RWPE1 (cell line): ENCODE measurements around the gene NXN.
A peak's percentile ranks its signal among the peaks of the same experiment; 100 is the strongest.
"Not testable (repeated sequence)": the region's sequence is repeated elsewhere in the genome, so short reads cannot be mapped to it uniquely, and the experiment has no call there.

Experiments
- CTCF ChIA-PET: fragments of 350-600 bp; sonication (Branson Sonifier 250); formaldehyde crosslinking; extraction: SDS; loops from one replicate; lab custom pipeline; 2021; lab: Yijun Ruan, JAX
- POLR2A ChIA-PET: fragments of 400-600 bp; formaldehyde crosslinking; extraction: SDS; loops from one replicate; lab custom pipeline; 2020; ENCODE audit warnings: antibody characterized with exemption; ENCODE audit not compliant: low non-redundant PET; lab: Yijun Ruan, JAX
- DNase-seq: peaks from one replicate; pipeline ENCODE4 v3.0.0; 2012; ENCODE audit warnings: low spot score
- H3K27ac ChIP-seq: fragments of 450-650 bp; 2 replicates; pipeline ENCODE4 v1.5.1; 2017
- CTCF ChIP-seq: fragments of 450-650 bp; conservative IDR thresholded peaks from 2 replicates; pipeline ENCODE4 v1.5.1; 2017; ENCODE audit warnings: low read depth, mild to moderate bottlenecking

NXN gene

DNA sequence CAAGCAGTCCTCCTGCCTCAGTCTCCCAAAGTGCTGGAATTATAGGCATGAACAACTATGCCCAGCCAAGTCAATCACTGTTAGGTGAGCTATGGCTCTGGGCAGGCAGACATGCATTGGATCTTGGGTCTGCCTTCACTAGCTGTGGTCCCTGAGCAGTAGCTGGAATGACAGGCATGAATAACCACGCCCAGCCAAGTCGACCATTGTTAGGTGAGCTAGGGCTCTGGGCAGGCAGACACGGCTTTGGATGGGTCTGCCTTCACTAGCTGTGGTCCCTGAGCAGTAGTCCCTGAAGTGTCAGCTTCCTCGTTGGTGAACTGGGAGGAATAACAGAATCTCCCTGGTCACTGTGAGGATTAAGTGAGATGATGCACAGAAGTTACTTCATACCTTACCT lies 191.0 kb downstream of the NXN start:
- CTCF ChIA-PET = interaction anchor here (0.9 to 1.1 kb wide), 2 partner anchors 192 to 208 kb away, joined by 4 to 8 read pairs; partner anchors contain the start of gene TIMM22
- POLR2A ChIA-PET = no interaction called here
- no peak for DNase-seq
- no peak for TF ChIP-seq CTCF
- H3K27ac ChIP-seq = peak overlapping the region; percentile 98

DNA sequence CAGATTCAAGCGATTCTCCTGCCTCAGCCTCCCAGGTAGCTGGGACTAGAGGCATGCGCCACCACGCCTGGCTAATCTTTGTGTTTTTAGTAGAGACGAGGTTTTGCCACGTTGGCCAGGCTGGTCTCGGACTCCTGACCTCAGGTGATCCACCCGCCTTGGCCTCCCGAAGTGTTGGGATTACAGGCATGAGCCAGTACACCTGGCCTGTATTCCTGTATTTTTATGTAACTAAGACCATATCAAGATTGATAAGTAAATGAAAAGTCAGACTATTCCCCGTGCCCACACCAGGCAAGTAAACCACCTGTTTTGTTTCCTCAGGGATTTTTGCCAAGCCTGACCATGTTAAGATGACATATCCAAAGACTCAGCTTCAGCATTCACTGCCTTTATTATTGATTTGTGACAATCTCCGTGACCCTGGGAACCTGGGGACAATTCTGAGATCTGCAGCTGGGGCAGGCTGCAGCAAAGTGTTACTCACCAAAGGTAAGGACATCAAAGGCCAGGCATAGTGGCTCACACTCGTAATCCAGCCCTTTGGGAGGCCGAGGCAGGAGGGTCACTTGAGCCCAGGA lies 191.8 kb downstream of the NXN start:
- CTCF ChIA-PET = interaction anchor here (0.9 to 1.1 kb wide), 2 partner anchors 193 to 209 kb away, joined by 4 to 8 read pairs; partner anchors contain the start of gene TIMM22
- peak overlapping the region; percentile 98 for H3K27ac ChIP-seq
- DNase-seq = no peak
- TF ChIP-seq CTCF = no peak
- POLR2A ChIA-PET = no interaction called here

DNA sequence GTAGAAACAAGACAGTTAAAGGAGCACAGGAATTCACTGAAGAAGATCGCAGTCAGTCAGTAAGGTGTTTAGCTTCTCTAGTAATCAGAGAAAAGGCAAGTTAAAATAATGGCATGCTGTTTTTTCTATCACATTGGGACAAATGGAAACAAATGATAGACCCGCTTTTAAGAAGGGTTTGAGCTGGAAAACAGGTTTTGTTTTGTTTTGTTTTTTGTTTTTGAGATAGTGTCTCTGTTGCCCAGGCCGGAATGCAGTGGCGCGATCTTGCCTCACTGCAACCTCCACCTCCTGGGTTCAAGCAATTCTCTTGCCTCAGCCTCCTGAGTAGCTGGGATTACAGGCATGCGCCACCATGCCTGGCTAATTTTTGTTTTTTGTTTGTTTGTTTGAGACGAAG lies 193.7 kb downstream of the NXN start:
- CTCF ChIA-PET, DNase-seq, POLR2A ChIA-PET: not testable (repeated sequence)
- H3K27ac ChIP-seq = peak overlapping the region; percentile 14; the same call in 1 of the 2 replicates

GRCh38 chr17:784143-784542 lies 195.4 kb downstream of the NXN start:
- H3K27ac ChIP-seq = no peak overlapping the region
- DNase-seq = no peak
- CTCF ChIA-PET = interaction anchor here (0.6 kb wide), 1 partner anchor 33 kb away, joined by 3 read pairs; no protein-coding TSS in a partner anchor
- POLR2A ChIA-PET = no interaction called here
- no peak for TF ChIP-seq CTCF

GRCh38 chr17:781805-782731 lies 197.5 kb downstream of the NXN start, which contains the start of the genes GLOD4 and MRM3:
TSS of gene GLOD4 (minus strand) at chr17:782280. CDS start at chr17:782255, 25 bp downstream.
TSS of gene MRM3 (plus strand) at chr17:782353. CDS start at chr17:782379, 26 bp downstream.
- CTCF ChIA-PET = interaction anchor here (0.6 to 0.9 kb wide), 6 partner anchors 18 to 818 kb away, joined by 3 read pairs; partner anchors contain the start of gene TIMM22
- peak within 1 kb of the TSS; percentile 79 for H3K27ac ChIP-seq
- POLR2A ChIA-PET = interaction anchor here (0.7 kb wide), 1 partner anchor 129 kb away, joined by 3 read pairs; no protein-coding TSS in a partner anchor
- no peak for TF ChIP-seq CTCF
- DNase-seq = peak; percentile 90

DNA sequence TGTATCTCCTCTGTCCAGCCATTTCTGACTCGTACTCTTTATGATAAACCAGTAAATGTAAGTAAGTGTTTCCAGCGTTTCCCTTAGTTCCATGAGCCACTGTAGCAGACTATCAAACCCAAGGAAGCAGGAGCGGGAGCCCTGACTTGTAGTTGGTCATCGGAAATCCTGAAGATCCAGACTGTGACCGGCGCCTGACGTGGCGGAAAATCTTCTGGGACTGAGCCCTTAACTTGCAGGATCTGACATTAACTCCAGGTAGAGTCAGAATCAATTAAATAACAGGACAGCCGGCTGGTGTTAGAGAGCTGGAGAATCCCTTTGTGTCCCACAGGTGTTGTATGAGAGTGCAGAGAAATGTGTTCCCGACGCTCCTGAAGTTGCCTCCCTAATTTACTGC lies 201.5 kb downstream of the NXN start:
- TF ChIP-seq CTCF = no peak
- CTCF ChIA-PET = no interaction called here
- DNase-seq = no peak
- H3K27ac ChIP-seq = no peak overlapping the region
- POLR2A ChIA-PET = no interaction called here

GRCh38 chr17:774313-774584 lies 205.3 kb downstream of the NXN start:
- 0 out of 2 replicates have a peak overlapping the region, but pooled peaks have one; percentile 15 for H3K27ac ChIP-seq
- POLR2A ChIA-PET = no interaction called here
- CTCF ChIA-PET = no interaction called here
- no peak for DNase-seq
- no peak for TF ChIP-seq CTCF
